GM12878 (cell line): ENCODE measurements around the gene EDA2R. TPM values are rescaled to one million over a fixed set of nuclear protein-coding genes. Genes with fewer than 3 reads are reported as not detected.

Experiments used
- ATAC-seq: fragments of 200-7000 bp; cut with Tn5 transposase; 3 replicates; pipeline ENCODE4 v1.9.1; 2020; ENCODE audit warnings: mild to moderate bottlenecking, moderate library complexity
- BruUV-seq: library from RNA; stranded (reverse); fragments of 400-500 nt; replicated peaks from 2 replicates; lab custom pipeline; 2021; lab: Mats Ljungman, UMichigan
- CTCF ChIA-PET: fragments of 300-600 bp; sonication (Branson Sonifier 250); formaldehyde crosslinking; extraction: SDS; loops from one replicate; lab custom pipeline; 2021; ENCODE audit warnings: inconsistent platforms; lab: Yijun Ruan, JAX
- POLR2A ChIA-PET: fragments of 350-600 bp; formaldehyde crosslinking; extraction: SDS; loops from one replicate; lab custom pipeline; 2021; ENCODE audit warnings: inconsistent platforms; lab: Charles Lee
- RAD21 ChIA-PET: fragments of 300-600 bp; sonication (Branson Sonifier 250); formaldehyde crosslinking; loops from one replicate; lab custom pipeline; 2023; ENCODE audit warnings: antibody characterized with exemption; ENCODE audit not compliant: unreplicated experiment; lab: Charles Lee
- SMC1A ChIA-PET: fragments of 300-600 bp; sonication (Branson Sonifier 250); formaldehyde crosslinking; loops from one replicate; lab custom pipeline; 2023; ENCODE audit not compliant: unreplicated experiment, uncharacterized antibody; lab: Charles Lee
- DNase-seq: peaks from one replicate; pipeline ENCODE4 v3.0.0-alpha.2; 2011; ENCODE audit warnings: low read depth, low spot score
- FAIRE-seq: peaks from 3 replicates; lab custom pipeline; 2011; peaks lifted over from hg19 to GRCh38; lab: Jason Lieb, UNC
- H2AFZ ChIP-seq: 2 replicates; pipeline ENCODE4 v1.6.0; 2011; ENCODE audit warnings: low read depth, low read length, control low read depth; ENCODE audit not compliant: control insufficient read depth
- H3K27ac ChIP-seq: 2 replicates; pipeline ENCODE4 v1.5.1; 2011; ENCODE audit warnings: control low read depth; ENCODE audit not compliant: control insufficient read depth, insufficient read depth
- H3K27me3 ChIP-seq, 2 experiments: replicated peaks in 1 of 2; 2 replicates each; pipeline versions ENCODE4 v1.6.0 to v1.6.1; 2011; ENCODE audit warnings: low read length in 1 of 2; ENCODE audit not compliant: control insufficient read depth in 2 of 2, insufficient read depth in 2 of 2
- H3K36me3 ChIP-seq, 2 experiments: 2 replicates each; pipeline ENCODE4 v1.5.1; 2011; ENCODE audit warnings: low read length in 1 of 2; ENCODE audit not compliant: control insufficient read depth in 2 of 2, insufficient read depth in 2 of 2
- H3K4me1 ChIP-seq: 2 replicates; pipeline ENCODE4 v1.6.1; 2011; ENCODE audit warnings: mild to moderate bottlenecking, low read length, moderate library complexity, mixed read lengths; ENCODE audit not compliant: control insufficient read depth, insufficient read depth
- H3K4me2 ChIP-seq: 2 replicates; pipeline ENCODE4 v1.6.0; 2011; ENCODE audit warnings: control low read depth; ENCODE audit not compliant: control insufficient read depth, insufficient read depth
- H3K4me3 ChIP-seq: fragments of 200-600 bp; sonication (generic); 2 replicates; pipeline ENCODE4 v1.5.1; 2016
- H3K79me2 ChIP-seq: 2 replicates; pipeline ENCODE4 v1.6.0; 2011; ENCODE audit warnings: low read length; ENCODE audit not compliant: control insufficient read depth, insufficient read depth
- H3K9ac ChIP-seq: 2 replicates; pipeline ENCODE4 v1.8.0; 2011; ENCODE audit warnings: low read length, control low read depth, mixed read lengths; ENCODE audit not compliant: control insufficient read depth, insufficient read depth
- H3K9me3 ChIP-seq: replicated peaks from 3 replicates; pipeline ENCODE4 v1.5.1; 2011; ENCODE audit warnings: mild to moderate bottlenecking, low read length; ENCODE audit not compliant: control insufficient read depth, insufficient read depth
- H4K20me1 ChIP-seq: 2 replicates; pipeline ENCODE4 v1.6.0; 2011; ENCODE audit not compliant: control insufficient read depth, insufficient read depth
- ATF3 ChIP-seq: IDR thresholded peaks from 2 replicates; pipeline ENCODE4 v1.6.1; 2011; ENCODE audit warnings: low read depth, mild to moderate bottlenecking, low read length, moderate library complexity, borderline replicate concordance; ENCODE audit errors: extremely low read depth
- ETV6 ChIP-seq, 2 experiments: fragments of 450-650 bp in 1 of 2; IDR thresholded peaks in 1 of 2; conservative IDR thresholded peaks in 1 of 2; 2 replicates each; pipeline ENCODE4 v1.6.1; 2014; ENCODE audit warnings: antibody characterized with exemption in 1 of 2, borderline replicate concordance in 1 of 2, low read depth in 1 of 2, mild to moderate bottlenecking in 1 of 2, moderate library complexity in 1 of 2
- NFIC ChIP-seq: IDR thresholded peaks from 2 replicates; pipeline ENCODE4 v1.6.1; 2012; ENCODE audit warnings: low read depth, mild to moderate bottlenecking, inconsistent platforms, low read length, moderate library complexity
- NR2C2 ChIP-seq: IDR thresholded peaks from 2 replicates; pipeline ENCODE4 v1.6.1; 2011; ENCODE audit warnings: borderline replicate concordance, low read depth; ENCODE audit not compliant: control insufficient read depth, insufficient read length
- POU2F2 ChIP-seq: IDR thresholded peaks from 3 replicates; pipeline ENCODE4 v1.6.1; 2011; ENCODE audit warnings: low read depth, mild to moderate bottlenecking, low read length, borderline replicate concordance
- ZBTB33 ChIP-seq: fragments of 450-650 bp; IDR thresholded peaks from 2 replicates; pipeline ENCODE4 v1.6.1; 2017; ENCODE audit warnings: mild to moderate bottlenecking
- ZNF24 ChIP-seq: fragments of 450-650 bp; IDR thresholded peaks from 2 replicates; pipeline ENCODE4 v1.6.1; 2017; ENCODE audit warnings: antibody characterized with exemption, mild to moderate bottlenecking
- ZNF384 ChIP-seq: IDR thresholded peaks from 2 replicates; pipeline ENCODE4 v1.6.1; 2012; ENCODE audit warnings: low read depth, mild to moderate bottlenecking, low read length, improper control_type of control experiment, borderline replicate concordance
- WGBS: methylation state at CpG from one replicate; pipeline ENCODE4 v1.1.6; 2016; ENCODE audit warnings: low lambda C conversion rate; ENCODE audit not compliant: insufficient replicate concordance, insufficient coverage; ENCODE audit errors: missing lambda C conversion rate; 5-methylcytosine and 5-hydroxymethylcytosine counted together
- in situ Hi-C: fragments of 300-500 bp; cut with MboI; formaldehyde crosslinking; loops from 9 replicates; pipeline ENCODE4 v1.14.3; 2018; ENCODE audit warnings: mixed read lengths
- intact Hi-C: fragments of 100-400 bp; cut with micrococcal nuclease; formaldehyde crosslinking; loops from one replicate; pipeline ENCODE4 v1.14.2; 2022; ENCODE audit not compliant: unreplicated experiment
- polyA plus RNA-seq, 11 experiments: library from polyadenylated mRNA; depleted of rRNA in 4 of 11; unstranded in 6 of 11; stranded (reverse) in 5 of 11; fragments of >200 nt; fragmentation: Nextera tagmentation in 4 of 11; fragmentation: Illumina TruSeq in 1 of 11; extraction: Ambion mirVana in 4 of 11; extraction: Trizol in 1 of 11; gene quantifications; 1 replicate in 1 of 11; 2 replicates in 10 of 11; pipeline versions ENCODE4 v1.2.1 to v1.2.3, GENCODE V29; 2011 to 2016; ENCODE audit warnings: inconsistent platforms in 2 of 11, missing spikeins in 2 of 11, low read depth in 1 of 11
- total RNA-seq, 4 experiments: library from RNA; depleted of rRNA in 3 of 4; stranded (reverse); fragments of >200 nt in 3 of 4; fragmentation: Illumina TruSeq in 1 of 4; extraction: Trizol in 1 of 4; gene quantifications; 2 replicates each; pipeline versions ENCODE4 v1.2.1 to v1.2.3, GENCODE V29; 2013 to 2021

Gene EDA2R
- total and polyA plus RNA-seq, 10 of the 15 experiments (the other 5 are each of a cell fraction or from before 2014, with no cell fraction given), result 3.3 to 33.5 (median 8.4) TPM

GRCh38 chrX:66633541-66633940 is 5.3 kb downstream of the EDA2R start (continued):
- TF ChIP-seq ATF3, result no peak
- TF ChIP-seq NFIC, result no peak
- TF ChIP-seq ZNF24, result no peak
- TF ChIP-seq ETV6 (conservative IDR thresholded peaks at IDR 0.05 in 1 of 2, IDR thresholded peaks at IDR 0.05 in 1 of 2; ENCODE audit: borderline replicate concordance in 1 of 2, low read depth in 1 of 2), result no peak
- TF ChIP-seq NR2C2, result no peak
- no peak for TF ChIP-seq ZNF384
- TF ChIP-seq ZBTB33, result no peak
- TF ChIP-seq, all 136 proteins: peak for 0

GRCh38 chrX:66632981-66633380 is 5.9 kb downstream of the EDA2R start:
- no peaks in the 10 kb centered on the region for H3K27me3 ChIP-seq
- ChIA-PET SMC1A (interaction anchor here (0.8 kb wide), 1 partner anchor 342 kb away, joined by 3 read pairs; no protein-coding TSS in a partner anchor), POLR2A (no interaction called here), RAD21 (no interaction called here), CTCF (no interaction called here)
- DNase-seq, result no peak
- H2AFZ ChIP-seq, result no peak overlapping the region
- no TSS peak for BruUV-seq
- H3K27ac ChIP-seq, result no peak overlapping the region
- no peak for TF ChIP-seq POU2F2
- no peak for ATAC-seq
- H3K9ac ChIP-seq, result no peak overlapping the region
- H3K36me3 ChIP-seq, result no peaks in the 10 kb centered on the region
- peaks cover 53% of the 10 kb centered on the region for H3K79me2 ChIP-seq
- no peak overlapping the region for H3K4me2 ChIP-seq
- in situ Hi-C loops, result no loop called here
- intact Hi-C loops, result no loop called here
- no peaks in the 10 kb centered on the region for H3K4me1 ChIP-seq
- 43% methylated on average over 4 of the region's 4 CpGs for WGBS
- H3K4me3 ChIP-seq, result no peak overlapping the region
- no peaks in the 10 kb centered on the region for H3K9me3 ChIP-seq
- H4K20me1 ChIP-seq, result no peaks in the 10 kb centered on the region
- FAIRE-seq, result no peak
